Small intestine (tissue), 7 donors: ENCODE measurements around the gene PIN4. TPM values are rescaled to one million over a fixed set of nuclear protein-coding genes. Genes with fewer than 3 reads are reported as not detected.
A peak's percentile ranks its signal among the peaks of the same experiment; 100 is the strongest.
"Not testable (repeated sequence)": the region's sequence is repeated elsewhere in the genome, so short reads cannot be mapped to it uniquely, and the experiment has no call there.

Experiments used
- DNase-seq, 2 donors: peaks; one replicate each; pipeline versions ENCODE4 v3.0.0 to v3.0.0-alpha.2; 2013
- FAIRE-seq: peaks from 2 replicates; lab custom pipeline; 2012; peaks lifted over from hg19 to GRCh38; lab: Jason Lieb, UNC
- H3K27ac ChIP-seq, 3 donors: one replicate each; pipeline ENCODE4 v1.5.1; 2013; ENCODE audit warnings: low read length in 2 of 3, mild to moderate bottlenecking in 2 of 3, control low read depth in 1 of 3, inconsistent platforms in 1 of 3, low read depth in 1 of 3, moderate library complexity in 1 of 3
- H3K27me3 ChIP-seq, 3 donors: one replicate each; pipeline ENCODE4 v1.6.1; 2013; ENCODE audit warnings: low read length in 3 of 3, inconsistent platforms in 1 of 3; ENCODE audit not compliant: control insufficient read depth in 3 of 3, insufficient read depth in 3 of 3
- H3K36me3 ChIP-seq, 3 donors: one replicate each; pipeline ENCODE4 v1.6.1; 2013; ENCODE audit warnings: low read length in 3 of 3, inconsistent platforms in 1 of 3, low read depth in 1 of 3, mild to moderate bottlenecking in 1 of 3, moderate library complexity in 1 of 3; ENCODE audit not compliant: control insufficient read depth in 3 of 3, insufficient read depth in 2 of 3
- H3K4me1 ChIP-seq, 3 donors: one replicate each; pipeline ENCODE4 v1.6.1; 2013; ENCODE audit warnings: low read length in 2 of 3, inconsistent platforms in 1 of 3, low read depth in 1 of 3, mild to moderate bottlenecking in 1 of 3, moderate library complexity in 1 of 3; ENCODE audit not compliant: control insufficient read depth in 3 of 3, insufficient read depth in 2 of 3
- H3K4me3 ChIP-seq, 3 donors: one replicate each; pipeline ENCODE4 v1.5.1; 2013; ENCODE audit warnings: low read length in 3 of 3, control low read depth in 1 of 3, inconsistent platforms in 1 of 3, low read depth in 1 of 3, mild to moderate bottlenecking in 1 of 3, moderate library complexity in 1 of 3
- H3K9me3 ChIP-seq, 2 donors: one replicate each; pipeline ENCODE4 v1.6.1; 2013; ENCODE audit warnings: low read depth in 1 of 2, low read length in 1 of 2; ENCODE audit not compliant: control insufficient read depth in 2 of 2, insufficient read depth in 1 of 2
- WGBS, 3 donors: extraction: QIAGEN DNeasy Blood & Tissue Kit; methylation state at CpG; one replicate each; pipeline ENCODE4 v1.1.7; 2013; 5-methylcytosine and 5-hydroxymethylcytosine counted together
- polyA plus RNA-seq, 4 donors: library from polyadenylated mRNA; stranded (reverse) in 3 of 4; unstranded in 1 of 4; fragments of 200-250 nt in 3 of 4; fragments of 120-200 nt in 1 of 4; gene quantifications; one replicate each; pipeline versions ENCODE4 v1.2.1 to v1.2.3, GENCODE V29; 2013
- donor health status: healthy with polysubstance abuse.
- donor health status: control.
- donor health status: control.
- donor health status: Bipolar disorder and iron deficiency.
- donor health status: healthy.

PIN4 gene
- polyA plus RNA-seq, 4 donors, result 19.5 to 40.5 (median 20.8) TPM

DNA sequence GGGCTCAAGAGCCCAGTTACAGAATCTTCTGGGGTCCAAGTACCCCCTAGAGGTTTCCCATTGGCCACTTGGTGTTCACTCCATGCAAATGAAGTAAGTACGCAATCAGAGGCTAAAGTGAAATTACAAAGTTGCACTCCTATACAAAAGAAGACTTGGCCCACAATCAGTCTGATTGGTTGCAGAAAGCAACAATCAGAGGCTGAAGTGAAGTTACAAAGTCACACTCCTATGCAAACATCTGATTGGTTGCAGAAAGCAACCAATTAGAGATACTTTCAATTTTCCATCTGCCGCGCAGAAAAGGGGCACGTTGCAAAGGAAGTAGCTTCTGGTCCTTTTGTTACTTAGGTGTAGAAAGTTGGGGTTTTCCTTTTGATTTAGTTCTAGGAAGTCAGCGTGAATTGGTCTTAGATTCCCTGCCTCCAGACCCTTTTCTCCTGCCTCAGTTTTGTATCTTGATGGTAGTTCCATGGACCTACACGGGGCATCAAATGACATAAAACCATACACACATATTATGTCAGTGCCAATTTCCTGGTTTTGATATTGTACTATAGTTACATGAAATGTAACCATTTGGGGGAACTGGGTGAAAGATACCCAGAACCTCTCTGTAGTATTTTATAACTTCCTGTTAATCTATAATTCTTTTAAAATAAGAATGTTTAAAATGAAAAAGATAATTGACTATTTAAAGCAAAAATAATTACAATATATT, 12.4 kb upstream of the PIN4 start:
- Histone ChIP-seq H3K9me3 (no peaks in the 10 kb centered on the region), H3K27ac (no peak overlapping the region), H3K27me3 (no peaks in the 10 kb centered on the region), H3K36me3 (no peaks in the 10 kb centered on the region), H3K4me1 (no peaks in the 10 kb centered on the region), H3K4me3 (no peak overlapping the region)
- WGBS, 3 donors, result 66 to 73% (median 67%) methylated on average over 6 of the region's 6 CpGs
- FAIRE-seq (no peak), DNase-seq (peak in 1 of 2 donors; percentile 56)

DNA sequence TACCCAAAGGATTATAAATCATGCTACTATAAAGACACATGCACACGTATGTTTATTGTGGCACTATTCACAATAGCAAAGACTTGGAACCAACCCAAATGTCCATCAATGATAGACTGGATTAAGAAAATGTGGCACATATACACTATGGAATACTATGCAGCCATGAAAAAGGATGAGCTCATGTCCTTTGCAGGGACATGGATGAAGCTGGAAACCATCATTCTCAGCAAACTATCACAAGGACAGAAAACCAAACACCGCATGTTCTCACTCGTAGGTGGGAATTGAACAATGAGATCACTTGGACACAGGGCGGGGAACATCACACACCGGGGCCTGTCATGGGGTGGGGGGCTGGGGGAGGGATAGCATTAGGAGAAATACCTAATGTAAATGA, 5.3 kb upstream of the PIN4 start:
- H3K4me1 ChIP-seq, FAIRE-seq, H3K27ac ChIP-seq, H3K27me3 ChIP-seq, H3K36me3 ChIP-seq, H3K4me3 ChIP-seq, H3K9me3 ChIP-seq, DNase-seq: not testable (repeated sequence)
- 85 to 100% (median 88%) methylated on average over 2 to 4 of the region's 5 CpGs for WGBS, 3 donors

- FAIRE-seq, result no peak
Measured at GRCh38 chrX:72176981-72177380, 4.6 kb upstream of the PIN4 start.

DNA sequence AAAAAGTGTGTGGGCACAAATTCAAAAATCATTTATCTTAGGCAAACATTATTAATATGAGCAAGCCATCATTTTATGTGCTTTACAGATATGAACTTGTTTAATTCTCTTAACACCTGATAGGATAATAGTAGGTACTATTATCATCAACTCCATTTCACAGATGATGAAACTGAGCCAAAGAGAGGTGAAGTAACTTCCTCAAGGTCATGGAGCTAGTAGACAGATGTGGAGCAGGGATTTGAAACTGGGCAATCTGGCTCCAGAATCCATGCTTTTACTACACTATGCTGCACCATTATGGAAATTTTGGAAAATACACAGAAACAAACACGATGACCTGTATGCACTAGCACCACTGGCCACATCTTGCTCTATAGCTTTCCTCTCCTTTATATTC, 1.0 kb upstream of the PIN4 start:
- Histone ChIP-seq H3K4me3 (no peak overlapping the region), H3K36me3 (no peaks in the 10 kb centered on the region), H3K4me1 (no peaks in the 10 kb centered on the region), H3K27ac (peak overlapping the region in 2 of 3 donors; percentile 44 to 73), H3K27me3 (no peaks in the 10 kb centered on the region), H3K9me3 (no peaks in the 10 kb centered on the region)
- WGBS, 3 donors, result 24 to 64% (median 33%) methylated on average over 1 of the region's 1 CpG
- no peak for DNase-seq
- no peak for FAIRE-seq

More at GRCh38 chrX:72176981-72177380, 4.6 kb upstream of the PIN4 start:
- Histone ChIP-seq H3K27ac (no peak overlapping the region), H3K36me3 (no peaks in the 10 kb centered on the region), H3K4me1 (no peaks in the 10 kb centered on the region), H3K4me3 (no peak overlapping the region), H3K27me3 (no peaks in the 10 kb centered on the region), H3K9me3 (no peaks in the 10 kb centered on the region)
- 83 to 91% (median 86%) methylated on average over 2 of the region's 2 CpGs for WGBS, 3 donors
- no peak for DNase-seq

- FAIRE-seq (no peak), DNase-seq (no peak)
- 70 to 88% (median 83%) methylated on average over 2 of the region's 2 CpGs for WGBS, 3 donors
- Histone ChIP-seq H3K27ac (no peak overlapping the region), H3K9me3 (no peaks in the 10 kb centered on the region), H3K36me3 (peaks cover 0 to 3% (median 0%) of the 10 kb centered on the region in 3 donors), H3K4me1 (no peaks in the 10 kb centered on the region), H3K27me3 (no peaks in the 10 kb centered on the region), H3K4me3 (peak overlapping the region in 1 of 3 donors; percentile 74)
Measured at GRCh38 chrX:72182924-72183323, 1.4 kb downstream of the PIN4 start.

GRCh38 chrX:72201836-72202536, 20.4 kb downstream of the PIN4 start:
- FAIRE-seq, result no peak

DNA sequence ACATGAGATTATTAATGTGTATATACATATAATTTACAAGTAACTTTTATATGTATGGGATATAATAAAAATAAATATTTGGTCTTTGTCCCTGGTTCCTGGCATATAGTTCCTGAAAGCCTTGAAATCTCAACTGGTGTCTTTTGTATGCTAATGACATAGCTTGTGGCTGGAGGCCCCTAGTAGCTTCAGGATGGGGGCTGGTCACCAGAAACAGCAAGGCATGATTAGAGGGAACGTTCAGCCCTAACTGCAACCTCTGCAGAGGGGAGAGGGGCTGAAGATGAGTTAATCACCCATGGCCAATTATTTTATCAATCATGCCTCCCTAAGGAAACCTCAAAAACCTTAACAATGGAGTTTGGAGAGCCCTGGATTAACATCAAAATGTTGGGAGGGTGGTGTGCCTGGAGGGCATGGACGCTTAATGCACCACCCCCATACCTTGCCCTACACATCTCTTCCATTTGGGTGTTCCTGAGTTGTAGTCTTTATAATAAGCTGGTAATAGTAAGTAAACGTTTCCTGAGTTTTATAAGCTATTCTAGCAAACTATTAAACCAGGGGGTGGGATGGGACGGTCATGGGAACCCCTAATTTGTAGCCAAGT, 21.3 kb downstream of the PIN4 start:
- FAIRE-seq (no peak), DNase-seq (no peak)
- H3K27ac ChIP-seq, result no peak overlapping the region
- H3K27me3 ChIP-seq, result no peaks in the 10 kb centered on the region
- no peak overlapping the region for H3K4me3 ChIP-seq
- 55 to 88% (median 82%) methylated on average over 4 of the region's 4 CpGs for WGBS, 3 donors
- no peaks in the 10 kb centered on the region for H3K9me3 ChIP-seq
- peaks cover 0 to 19% (median 9%) of the 10 kb centered on the region in 3 donors for H3K36me3 ChIP-seq
- H3K4me1 ChIP-seq, result no peaks in the 10 kb centered on the region

More at GRCh38 chrX:72201836-72202536, 20.4 kb downstream of the PIN4 start:
- no peaks in the 10 kb centered on the region for H3K4me1 ChIP-seq
- H3K27me3 ChIP-seq, result no peaks in the 10 kb centered on the region
- peaks cover 0 to 19% (median 9%) of the 10 kb centered on the region in 3 donors for H3K36me3 ChIP-seq
- DNase-seq, result no peak
- no peak overlapping the region for H3K4me3 ChIP-seq
- H3K27ac ChIP-seq, result no peak overlapping the region
- no peaks in the 10 kb centered on the region for H3K9me3 ChIP-seq
- WGBS, 3 donors, result 74 to 95% (median 84%) methylated on average over 7 of the region's 7 CpGs

DNA sequence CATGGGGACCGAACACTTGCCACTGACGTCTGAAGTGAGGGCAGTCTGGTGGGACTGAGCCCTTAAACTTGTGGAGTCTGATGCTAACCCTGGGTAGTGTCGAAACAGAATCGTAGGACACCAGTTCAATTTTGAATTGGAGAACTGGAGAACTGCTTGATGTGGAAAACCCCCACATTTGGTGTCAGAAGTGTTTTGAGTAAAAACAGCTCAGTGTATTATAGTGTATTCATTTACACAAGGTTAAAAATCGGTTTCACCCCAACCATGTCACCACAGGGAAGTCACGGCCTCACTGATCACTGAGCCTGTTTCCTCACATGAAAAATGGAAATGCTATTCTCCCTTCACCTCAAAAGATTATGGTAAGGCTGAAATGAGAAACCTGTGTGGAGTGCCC, 21.9 kb downstream of the PIN4 start:
- no peaks in the 10 kb centered on the region for H3K9me3 ChIP-seq
- FAIRE-seq (no peak), DNase-seq (no peak)
- no peaks in the 10 kb centered on the region for H3K4me1 ChIP-seq
- H3K4me3 ChIP-seq, result no peak overlapping the region
- WGBS, 3 donors, result 61 to 84% (median 84%) methylated on average over 6 of the region's 6 CpGs
- no peak overlapping the region for H3K27ac ChIP-seq
- no peaks in the 10 kb centered on the region for H3K27me3 ChIP-seq
- peaks cover 0 to 19% (median 9%) of the 10 kb centered on the region in 3 donors for H3K36me3 ChIP-seq
